ENCODE measurements around the gene RAB12.

DNA sequence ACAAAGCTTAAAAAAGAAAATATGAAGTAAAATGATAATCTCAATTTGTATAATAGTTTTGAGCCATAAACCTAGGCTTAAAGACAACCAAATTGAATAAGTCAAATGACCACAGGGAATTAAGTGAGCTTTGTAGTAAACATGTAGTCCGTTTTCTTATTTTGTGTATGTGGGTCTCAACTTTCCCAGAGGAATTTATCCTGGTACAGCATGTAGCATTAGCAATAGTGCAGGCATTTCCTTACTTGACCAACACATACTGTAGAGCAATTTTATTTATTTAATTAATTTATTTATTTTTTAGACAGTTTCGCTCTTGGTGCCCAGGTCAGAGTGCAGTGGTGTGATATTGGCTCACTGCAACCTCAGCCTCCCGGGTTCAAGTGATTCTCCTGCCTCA, 58.6 kb downstream of the RAB12 start:
- TF ChIP-seq, protein P1, sequence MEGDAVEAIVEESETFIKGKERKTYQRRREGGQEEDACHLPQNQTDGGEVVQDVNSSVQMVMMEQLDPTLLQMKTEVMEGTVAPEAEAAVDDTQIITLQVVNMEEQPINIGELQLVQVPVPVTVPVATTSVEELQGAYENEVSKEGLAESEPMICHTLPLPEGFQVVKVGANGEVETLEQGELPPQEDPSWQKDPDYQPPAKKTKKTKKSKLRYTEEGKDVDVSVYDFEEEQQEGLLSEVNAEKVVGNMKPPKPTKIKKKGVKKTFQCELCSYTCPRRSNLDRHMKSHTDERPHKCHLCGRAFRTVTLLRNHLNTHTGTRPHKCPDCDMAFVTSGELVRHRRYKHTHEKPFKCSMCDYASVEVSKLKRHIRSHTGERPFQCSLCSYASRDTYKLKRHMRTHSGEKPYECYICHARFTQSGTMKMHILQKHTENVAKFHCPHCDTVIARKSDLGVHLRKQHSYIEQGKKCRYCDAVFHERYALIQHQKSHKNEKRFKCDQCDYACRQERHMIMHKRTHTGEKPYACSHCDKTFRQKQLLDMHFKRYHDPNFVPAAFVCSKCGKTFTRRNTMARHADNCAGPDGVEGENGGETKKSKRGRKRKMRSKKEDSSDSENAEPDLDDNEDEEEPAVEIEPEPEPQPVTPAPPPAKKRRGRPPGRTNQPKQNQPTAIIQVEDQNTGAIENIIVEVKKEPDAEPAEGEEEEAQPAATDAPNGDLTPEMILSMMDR (IDR thresholded peaks at IDR 0.05; ENCODE audit: control extremely low read depth in 1 of 3, insufficient read depth in 1 of 3, low read depth in 1 of 3, low read length in 3 of 3) = no peak
- TF ChIP-seq, protein P2, sequence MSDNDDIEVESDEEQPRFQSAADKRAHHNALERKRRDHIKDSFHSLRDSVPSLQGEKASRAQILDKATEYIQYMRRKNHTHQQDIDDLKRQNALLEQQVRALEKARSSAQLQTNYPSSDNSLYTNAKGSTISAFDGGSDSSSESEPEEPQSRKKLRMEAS (IDR thresholded peaks at IDR 0.05) = no peak
- TF ChIP-seq KDM5A (IDR thresholded peaks at IDR 0.05; ENCODE audit: low read length) (no peak), JUND (IDR thresholded peaks at IDR 0.05; ENCODE audit: low read length) (no peak), YY1 (IDR thresholded peaks at IDR 0.05; ENCODE audit: low read depth, low read length) (no peak), NRF1 (IDR thresholded peaks at IDR 0.05; ENCODE audit: low read depth, low read length) (no peak), SUZ12 (IDR thresholded peaks at IDR 0.05; ENCODE audit: low read length) (no peak), CEBPB (IDR thresholded peaks at IDR 0.05; ENCODE audit: low read depth, low read length) (no peak), ZNF274 (IDR thresholded peaks at IDR 0.05; ENCODE audit: borderline replicate concordance, extremely low read depth, low read length) (no peak), CREB1 (IDR thresholded peaks at IDR 0.05) (no peak), EZH2 (IDR thresholded peaks at IDR 0.05; ENCODE audit: low read depth, low read length, severe bottlenecking) (no peak)
